RWPE2 (cell line): Measurements from ENCODE around the gene SCGB3A1.

ENCODE experiments used
- ATAC-seq: fragments of 200-7000 bp; cut with Tn5 transposase; 3 replicates; pipeline ENCODE4 v1.9.1; 2021; ENCODE audit warnings: low read depth
- DNase-seq: peaks from one replicate; pipeline ENCODE4 v3.0.0-alpha.2; 2020; ENCODE audit warnings: low spot score
- H3K27ac ChIP-seq: fragments of 450-650 bp; 2 replicates; pipeline ENCODE4 v1.5.1; 2017; ENCODE audit warnings: mild to moderate bottlenecking; ENCODE audit not compliant: poor library complexity, severe bottlenecking
- H3K27me3 ChIP-seq: fragments of 250-450 bp; sonication (Bioruptor Pico); 2 replicates; pipeline ENCODE4 v1.5.1; 2021; ENCODE audit warnings: mild to moderate bottlenecking, moderate library complexity; ENCODE audit not compliant: insufficient read depth, poor library complexity, severe bottlenecking
- H3K36me3 ChIP-seq: fragments of 250-450 bp; sonication (Bioruptor Pico); 2 replicates; pipeline ENCODE4 v1.5.1; 2020; ENCODE audit warnings: low read depth, mild to moderate bottlenecking, moderate library complexity
- H3K4me1 ChIP-seq: fragments of 250-450 bp; sonication (Bioruptor Pico); 2 replicates; pipeline ENCODE4 v1.5.1; 2021; ENCODE audit warnings: mild to moderate bottlenecking, moderate library complexity; ENCODE audit not compliant: insufficient read depth, poor library complexity, severe bottlenecking
- H3K4me3 ChIP-seq: fragments of 250-450 bp; sonication (Bioruptor Pico); 2 replicates; pipeline ENCODE4 v1.5.1; 2021; ENCODE audit warnings: mild to moderate bottlenecking, moderate library complexity; ENCODE audit not compliant: severe bottlenecking
- H3K9me3 ChIP-seq: fragments of 250-450 bp; sonication (Bioruptor Pico); 2 replicates; pipeline ENCODE4 v1.5.1; 2021; ENCODE audit warnings: mild to moderate bottlenecking, moderate library complexity; ENCODE audit not compliant: severe bottlenecking
- TF ChIP-seq, protein P1 (sequence below): fragments of 450-650 bp; IDR thresholded peaks from one replicate; pipeline ENCODE4 v1.5.1; 2017; ENCODE audit warnings: mild to moderate bottlenecking, moderate library complexity; ENCODE audit not compliant: poor library complexity, severe bottlenecking

Gene SCGB3A1, protein sequence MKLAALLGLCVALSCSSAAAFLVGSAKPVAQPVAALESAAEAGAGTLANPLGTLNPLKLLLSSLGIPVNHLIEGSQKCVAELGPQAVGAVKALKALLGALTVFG

DNA sequence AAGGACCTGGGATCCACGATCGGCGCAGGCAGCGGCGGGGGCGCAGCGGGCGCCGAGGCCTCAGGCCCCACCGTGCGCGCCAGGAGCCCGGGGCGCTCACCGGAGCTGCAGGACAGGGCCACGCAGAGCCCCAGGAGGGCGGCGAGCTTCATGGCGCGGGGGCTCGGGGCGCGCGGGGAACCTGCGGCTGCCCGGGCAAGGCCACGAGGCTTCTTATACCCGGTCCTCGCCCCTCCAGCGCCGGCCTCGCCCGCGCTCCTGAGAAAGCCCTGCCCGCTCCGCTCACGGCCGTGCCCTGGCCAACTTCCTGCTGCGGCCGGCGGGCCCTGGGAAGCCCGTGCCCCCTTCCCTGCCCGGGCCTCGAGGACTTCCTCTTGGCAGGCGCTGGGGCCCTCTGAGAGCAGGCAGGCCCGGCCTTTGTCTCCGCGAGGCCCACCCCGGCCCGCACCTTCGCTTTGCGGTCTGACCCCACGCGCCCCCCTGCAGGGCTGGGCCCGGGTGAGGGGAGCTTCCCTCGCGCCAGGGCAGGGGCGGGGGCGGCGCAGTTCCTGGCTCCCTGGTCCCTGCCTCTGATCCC, at the start of gene SCGB3A1:
Gene SCGB3A1 (minus strand): TSS at position 189 of the 577 bp plus-strand sequence. CDS start 37 bp downstream, at position 152.
- H3K36me3 ChIP-seq, result no peaks in the 10 kb centered on the region
- H3K27me3 ChIP-seq, result peaks cover 55% of the 10 kb centered on the region
- no peak within 1 kb of the TSS for H3K27ac ChIP-seq
- H3K9me3 ChIP-seq, result no peaks in the 10 kb centered on the region
- H3K4me3 ChIP-seq, result no peak within 1 kb of the TSS
- TF ChIP-seq, protein P1, sequence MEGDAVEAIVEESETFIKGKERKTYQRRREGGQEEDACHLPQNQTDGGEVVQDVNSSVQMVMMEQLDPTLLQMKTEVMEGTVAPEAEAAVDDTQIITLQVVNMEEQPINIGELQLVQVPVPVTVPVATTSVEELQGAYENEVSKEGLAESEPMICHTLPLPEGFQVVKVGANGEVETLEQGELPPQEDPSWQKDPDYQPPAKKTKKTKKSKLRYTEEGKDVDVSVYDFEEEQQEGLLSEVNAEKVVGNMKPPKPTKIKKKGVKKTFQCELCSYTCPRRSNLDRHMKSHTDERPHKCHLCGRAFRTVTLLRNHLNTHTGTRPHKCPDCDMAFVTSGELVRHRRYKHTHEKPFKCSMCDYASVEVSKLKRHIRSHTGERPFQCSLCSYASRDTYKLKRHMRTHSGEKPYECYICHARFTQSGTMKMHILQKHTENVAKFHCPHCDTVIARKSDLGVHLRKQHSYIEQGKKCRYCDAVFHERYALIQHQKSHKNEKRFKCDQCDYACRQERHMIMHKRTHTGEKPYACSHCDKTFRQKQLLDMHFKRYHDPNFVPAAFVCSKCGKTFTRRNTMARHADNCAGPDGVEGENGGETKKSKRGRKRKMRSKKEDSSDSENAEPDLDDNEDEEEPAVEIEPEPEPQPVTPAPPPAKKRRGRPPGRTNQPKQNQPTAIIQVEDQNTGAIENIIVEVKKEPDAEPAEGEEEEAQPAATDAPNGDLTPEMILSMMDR, result no peak
- ATAC-seq (peak; percentile 47), DNase-seq (no peak)
- H3K4me1 ChIP-seq, result no peaks in the 10 kb centered on the region

DNA sequence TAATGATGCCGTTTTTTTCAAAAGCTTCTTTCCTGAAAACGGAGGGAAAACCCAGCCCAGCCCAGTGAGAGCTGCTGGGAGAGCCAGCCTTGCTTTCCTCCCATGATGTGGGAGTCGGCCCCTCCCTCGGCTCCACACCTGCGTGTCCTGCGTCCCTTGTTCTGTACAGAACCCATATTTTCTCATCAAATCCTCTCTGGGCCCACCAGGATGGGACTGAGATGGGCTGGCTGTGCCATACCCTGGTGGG, 49.2 kb upstream of the SCGB3A1 start:
- Histone ChIP-seq H3K27ac (no peak overlapping the region), H3K36me3 (no peaks in the 10 kb centered on the region), H3K27me3 (peaks cover 19% of the 10 kb centered on the region), H3K4me3 (no peak overlapping the region), H3K9me3 (no peaks in the 10 kb centered on the region), H3K4me1 (no peaks in the 10 kb centered on the region)
- no peak for DNase-seq
- ATAC-seq, result no peak
- TF ChIP-seq, protein P1, result no peak

DNA sequence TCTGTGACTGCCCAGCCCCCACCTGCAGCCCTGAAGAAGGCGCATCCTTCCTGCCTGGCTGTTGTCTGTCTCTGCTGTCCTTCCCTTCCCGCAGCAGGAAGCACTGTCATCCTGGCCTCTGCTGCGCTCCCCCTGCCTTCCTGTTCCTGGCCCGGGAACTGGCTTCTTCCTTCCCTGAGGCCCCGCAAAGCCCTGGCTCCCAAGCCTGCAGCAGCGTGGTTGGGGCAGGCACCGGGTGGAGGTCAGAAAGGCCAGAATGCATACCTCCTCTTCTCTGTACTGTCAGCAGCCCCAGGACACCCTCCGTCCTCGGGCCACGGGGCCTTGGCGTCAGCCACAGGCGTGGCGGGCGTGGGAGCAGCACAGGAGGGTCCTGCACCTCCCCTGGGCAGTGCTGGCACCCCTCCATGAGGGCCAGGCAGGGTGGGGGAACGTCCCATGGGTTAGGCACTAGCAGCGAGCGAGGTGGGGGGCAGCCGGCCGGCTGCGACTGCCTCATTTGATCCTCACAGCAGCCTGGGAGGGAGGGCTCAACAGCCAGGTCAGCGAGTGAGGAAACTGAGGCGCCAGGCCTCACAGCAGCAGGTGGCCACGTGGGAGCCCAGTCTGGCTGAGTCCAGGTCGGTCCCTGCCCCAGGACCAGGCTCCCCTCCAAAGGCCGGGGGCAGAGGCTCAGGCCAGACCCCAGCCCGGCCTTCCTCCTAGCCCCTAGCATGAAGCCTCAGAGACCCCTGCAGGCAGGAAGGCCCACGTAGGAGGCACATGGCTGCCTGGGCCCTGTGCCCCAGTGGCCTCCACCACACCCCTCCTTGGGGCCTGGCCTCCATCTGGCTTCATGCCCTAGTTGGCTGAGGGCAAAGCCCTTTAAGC, 48.7 kb upstream of the SCGB3A1 start:
- H3K9me3 ChIP-seq, result no peaks in the 10 kb centered on the region
- H3K36me3 ChIP-seq, result no peaks in the 10 kb centered on the region
- ATAC-seq (no peak), DNase-seq (peak; percentile 72)
- H3K27me3 ChIP-seq, result peaks cover 13% of the 10 kb centered on the region
- no peaks in the 10 kb centered on the region for H3K4me1 ChIP-seq
- H3K27ac ChIP-seq, result no peak overlapping the region
- TF ChIP-seq, protein P1, result no peak
- no peak overlapping the region for H3K4me3 ChIP-seq

DNA sequence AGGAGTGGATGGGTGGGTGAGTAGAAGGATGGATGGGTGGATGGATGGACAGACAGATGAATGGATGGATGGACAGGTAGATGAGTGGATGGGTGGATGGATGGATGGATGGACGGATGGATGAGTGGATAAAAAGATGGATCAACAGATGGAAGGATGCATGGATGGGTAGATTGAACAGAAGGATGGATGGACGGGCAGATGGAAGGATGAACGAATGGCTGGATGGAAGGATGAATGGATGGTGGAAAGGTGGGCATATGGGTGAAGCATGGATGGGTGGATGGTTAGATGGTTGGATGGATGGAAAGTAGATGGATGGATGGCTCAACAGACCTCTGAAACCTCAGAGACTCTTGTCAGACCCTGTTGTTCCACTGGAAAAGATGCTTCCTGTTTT, 48.0 kb upstream of the SCGB3A1 start:
- H3K9me3 ChIP-seq, result no peaks in the 10 kb centered on the region
- H3K4me3 ChIP-seq, result no peak overlapping the region
- H3K4me1 ChIP-seq, result no peaks in the 10 kb centered on the region
- TF ChIP-seq, protein P1, result no peak
- H3K36me3 ChIP-seq, result no peaks in the 10 kb centered on the region
- peaks cover 6% of the 10 kb centered on the region for H3K27me3 ChIP-seq
- DNase-seq (no peak), ATAC-seq (no peak)
- no peak overlapping the region for H3K27ac ChIP-seq
